Measurements from ENCODE around the gene SLX4IP.

GRCh38 chr20:10543480-10543879 lies 108.4 kb downstream of the SLX4IP start:
- no peak for TF ChIP-seq POLR2A (IDR thresholded peaks at IDR 0.05; ENCODE audit: extremely low read depth, insufficient read length)
- no peak for TF ChIP-seq CTCF (IDR thresholded peaks at IDR 0.05; ENCODE audit: low read depth, low read length)
- no peak for TF ChIP-seq MYC (IDR thresholded peaks at IDR 0.05; ENCODE audit: low read depth, low read length)
- TF ChIP-seq MAX (IDR thresholded peaks at IDR 0.05; ENCODE audit: low read depth, low read length) = no peak
